DND-41 (cell line): ENCODE data around the gene PLRG1.

ENCODE experiments used
- ATAC-seq: fragments of 200-7000 bp; cut with Tn5 transposase; 3 replicates; pipeline ENCODE4 v1.9.1; 2021; ENCODE audit warnings: low read depth; ENCODE audit not compliant: insufficient read depth
- DNase-seq: peaks from one replicate; pipeline ENCODE4 v3.0.0-alpha.2; 2020
- H2AFZ ChIP-seq: 2 replicates; pipeline ENCODE4 v1.6.0; 2012; ENCODE audit warnings: low read depth, low read length
- H3K27ac ChIP-seq: 2 replicates; pipeline ENCODE4 v1.5.1; 2012; ENCODE audit warnings: low read length, inconsistent platforms
- H3K27me3 ChIP-seq: fragments of 200-600 bp; sonication (generic); 2 replicates; pipeline ENCODE4 v1.6.0; 2012; ENCODE audit warnings: low read length, mild to moderate bottlenecking, inconsistent platforms; ENCODE audit not compliant: insufficient read depth, poor library complexity
- H3K36me3 ChIP-seq: 2 replicates; pipeline ENCODE4 v1.5.1; 2012; ENCODE audit warnings: low read length, inconsistent platforms; ENCODE audit not compliant: insufficient read depth
- H3K4me1 ChIP-seq: 2 replicates; pipeline ENCODE4 v1.5.1; 2012; ENCODE audit warnings: mild to moderate bottlenecking, low read length; ENCODE audit not compliant: insufficient read depth
- H3K4me2 ChIP-seq: 2 replicates; pipeline ENCODE4 v1.6.0; 2012; ENCODE audit warnings: mild to moderate bottlenecking, moderate library complexity, low read length, inconsistent platforms; ENCODE audit not compliant: insufficient read depth
- H3K4me3 ChIP-seq, 2 experiments: fragments of 200-600 bp in 1 of 2; shearing (Covaris generic) in 1 of 2; 2 replicates each; pipeline ENCODE4 v1.5.1; 2012 to 2016; ENCODE audit warnings: inconsistent platforms in 2 of 2, low read length in 2 of 2, mild to moderate bottlenecking in 2 of 2, low read depth in 1 of 2, moderate library complexity in 1 of 2
- H3K79me2 ChIP-seq: 2 replicates; pipeline ENCODE4 v1.6.0; 2012; ENCODE audit warnings: low read length, inconsistent platforms; ENCODE audit not compliant: insufficient read depth
- H3K9ac ChIP-seq: 2 replicates; pipeline ENCODE4 v1.6.0; 2012; ENCODE audit warnings: low read depth, mild to moderate bottlenecking, inconsistent platforms, low read length, moderate library complexity
- H3K9me3 ChIP-seq: 2 replicates; pipeline ENCODE4 v1.5.1; 2012; ENCODE audit warnings: low read length, moderate library complexity, mild to moderate bottlenecking, inconsistent platforms; ENCODE audit not compliant: insufficient read depth, severe bottlenecking
- H4K20me1 ChIP-seq: 2 replicates; pipeline ENCODE4 v1.6.0; 2012; ENCODE audit warnings: low read length; ENCODE audit not compliant: insufficient read depth
- CTCF ChIP-seq: IDR thresholded peaks from 2 replicates; pipeline ENCODE4 v1.5.1; 2012; ENCODE audit warnings: borderline replicate concordance, low read length, moderate library complexity, mild to moderate bottlenecking; ENCODE audit not compliant: poor library complexity, severe bottlenecking; ENCODE audit errors: extremely low read depth
- EZH2 ChIP-seq: IDR thresholded peaks from 3 replicates; pipeline ENCODE4 v1.6.1; 2012; ENCODE audit warnings: borderline replicate concordance, low read depth, mild to moderate bottlenecking, moderate library complexity, low read length, inconsistent platforms; ENCODE audit not compliant: severe bottlenecking

Gene PLRG1

GRCh38 chr4:154489558-154490233, 60.5 kb downstream of the PLRG1 start:
- Histone ChIP-seq H3K27ac (no peak overlapping the region), H3K27me3 (no peaks in the 10 kb centered on the region), H3K4me3 (no peak overlapping the region)

GRCh38 chr4:154487145-154487544, 63.1 kb downstream of the PLRG1 start:
- no peaks in the 10 kb centered on the region for H3K9me3 ChIP-seq
- H3K4me2 ChIP-seq: no peak overlapping the region
- no peak for TF ChIP-seq CTCF
- no peak for TF ChIP-seq EZH2
- H3K36me3 ChIP-seq: no peaks in the 10 kb centered on the region
- peaks cover 6% of the 10 kb centered on the region for H3K27me3 ChIP-seq
- no peak overlapping the region for H2AFZ ChIP-seq
- H3K27ac ChIP-seq: no peak overlapping the region
- no peak overlapping the region for H3K9ac ChIP-seq
- DNase-seq: no peak
- H3K4me1 ChIP-seq: no peaks in the 10 kb centered on the region
- H3K79me2 ChIP-seq: no peaks in the 10 kb centered on the region
- H4K20me1 ChIP-seq: no peaks in the 10 kb centered on the region
- no peak overlapping the region for H3K4me3 ChIP-seq
- ATAC-seq: no peak

More at GRCh38 chr4:154489558-154490233, 60.5 kb downstream of the PLRG1 start:
- no peak for TF ChIP-seq EZH2
- no peak for TF ChIP-seq CTCF
- no peak overlapping the region for H3K4me2 ChIP-seq
- H3K9ac ChIP-seq: no peak overlapping the region
- no peaks in the 10 kb centered on the region for H3K36me3 ChIP-seq
- no peaks in the 10 kb centered on the region for H3K4me1 ChIP-seq
- no peaks in the 10 kb centered on the region for H3K9me3 ChIP-seq
- no peaks in the 10 kb centered on the region for H3K79me2 ChIP-seq
- no peak overlapping the region for H2AFZ ChIP-seq
- no peak for DNase-seq
- H4K20me1 ChIP-seq: no peaks in the 10 kb centered on the region
- ATAC-seq: no peak

- Histone ChIP-seq H3K9ac (no peak overlapping the region), H3K79me2 (no peaks in the 10 kb centered on the region), H2AFZ (no peak overlapping the region), H3K9me3 (no peaks in the 10 kb centered on the region), H3K4me2 (no peak overlapping the region), H4K20me1 (no peaks in the 10 kb centered on the region), H3K27ac (no peak overlapping the region), H3K4me1 (no peaks in the 10 kb centered on the region), H3K36me3 (no peaks in the 10 kb centered on the region), H3K27me3 (peaks cover 6% of the 10 kb centered on the region), H3K4me3 (no peak overlapping the region)
- DNase-seq (no peak), ATAC-seq (no peak)
- no peak for TF ChIP-seq EZH2
- TF ChIP-seq CTCF: no peak
Measured at GRCh38 chr4:154485127-154485773, 65.0 kb downstream of the PLRG1 start.
